OCI-LY1 (cell line): ENCODE results near the gene RPEL1.

Experiments
- EZH2 ChIP-seq: fragments of 200-600 bp; sonication (generic), shearing (Covaris generic); IDR thresholded peaks from 2 replicates; pipeline ENCODE4 v1.8.0; 2017; ENCODE audit warnings: borderline replicate concordance, mixed run types, mild to moderate bottlenecking, antibody characterized with exemption, low read length, moderate library complexity, mixed read lengths
- TF ChIP-seq, protein P1 (sequence below): fragments of 200-600 bp; sonication (generic), shearing (Covaris generic); IDR thresholded peaks from 2 replicates; pipeline ENCODE4 v1.5.1; 2017; ENCODE audit warnings: mild to moderate bottlenecking, antibody characterized with exemption, low read length, moderate library complexity, mixed read lengths

DNA sequence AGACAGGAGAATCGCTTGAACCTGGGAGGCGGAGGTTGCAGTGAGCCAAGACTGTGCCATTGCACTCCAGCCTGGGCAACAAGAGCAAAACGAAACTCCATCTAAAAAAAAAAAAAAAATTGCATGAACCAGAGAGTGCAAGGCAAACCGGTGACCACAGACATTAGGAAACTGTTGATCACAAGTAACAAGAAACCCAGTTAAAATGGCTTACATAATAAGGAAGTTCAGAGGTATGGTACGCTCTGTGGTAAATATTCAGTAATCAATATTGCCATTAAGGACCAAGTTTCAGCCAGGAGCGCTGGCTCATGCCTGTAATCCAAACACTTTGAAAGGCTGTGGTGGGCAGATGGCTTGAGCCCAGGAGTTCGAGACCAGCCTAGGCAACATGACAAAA lies 43.4 kb upstream of the RPEL1 start:
- TF ChIP-seq, protein P1, sequence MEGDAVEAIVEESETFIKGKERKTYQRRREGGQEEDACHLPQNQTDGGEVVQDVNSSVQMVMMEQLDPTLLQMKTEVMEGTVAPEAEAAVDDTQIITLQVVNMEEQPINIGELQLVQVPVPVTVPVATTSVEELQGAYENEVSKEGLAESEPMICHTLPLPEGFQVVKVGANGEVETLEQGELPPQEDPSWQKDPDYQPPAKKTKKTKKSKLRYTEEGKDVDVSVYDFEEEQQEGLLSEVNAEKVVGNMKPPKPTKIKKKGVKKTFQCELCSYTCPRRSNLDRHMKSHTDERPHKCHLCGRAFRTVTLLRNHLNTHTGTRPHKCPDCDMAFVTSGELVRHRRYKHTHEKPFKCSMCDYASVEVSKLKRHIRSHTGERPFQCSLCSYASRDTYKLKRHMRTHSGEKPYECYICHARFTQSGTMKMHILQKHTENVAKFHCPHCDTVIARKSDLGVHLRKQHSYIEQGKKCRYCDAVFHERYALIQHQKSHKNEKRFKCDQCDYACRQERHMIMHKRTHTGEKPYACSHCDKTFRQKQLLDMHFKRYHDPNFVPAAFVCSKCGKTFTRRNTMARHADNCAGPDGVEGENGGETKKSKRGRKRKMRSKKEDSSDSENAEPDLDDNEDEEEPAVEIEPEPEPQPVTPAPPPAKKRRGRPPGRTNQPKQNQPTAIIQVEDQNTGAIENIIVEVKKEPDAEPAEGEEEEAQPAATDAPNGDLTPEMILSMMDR = no peak
- no peak for TF ChIP-seq EZH2
